ENCODE results near the gene NDUFV2. TPM values are rescaled to one million over a fixed set of nuclear protein-coding genes. Genes with fewer than 3 reads are reported as not detected.

NDUFV2 gene
- total RNA-seq, 3 donors from 2014 or later (not counting 1 experiment from before 2014, with no cell fraction given) = 137 to 188 (median 154) TPM

- DNase-seq = no peak
- Mint-ChIP-seq H3K4me3 (no peak overlapping the region), H3K27me3 (ENCODE audit: low read depth in 2 of 2) (no peaks in the 10 kb centered on the region), H3K27ac (peak overlapping the region in 1 of 2 donors; percentile 43), H3K9me3 (no peaks in the 10 kb centered on the region), H3K4me1 (peaks cover 19 to 24% of the 10 kb centered on the region in 2 donors), H3K36me3 (peaks cover 15% of the 10 kb centered on the region)
- intact Hi-C loops (cut with micrococcal nuclease) = no loop called here
- Histone ChIP-seq H3K4me3 (ENCODE audit: low read length) (no peak overlapping the region), H3K9me3 (ENCODE audit: control insufficient read depth, insufficient read depth, low read length) (no peaks in the 10 kb centered on the region), H3K27ac (ENCODE audit: low read length) (no peak overlapping the region), H3K27me3 (ENCODE audit: control insufficient read depth, insufficient read depth, low read length) (no peaks in the 10 kb centered on the region), H3K36me3 (ENCODE audit: control insufficient read depth, insufficient read depth, low read length) (peaks cover 71% of the 10 kb centered on the region), H3K4me1 (ENCODE audit: control insufficient read depth, insufficient read depth, low read length) (peaks cover 5% of the 10 kb centered on the region)
- no peak for ATAC-seq
- TF ChIP-seq CTCF (IDR thresholded peaks at IDR 0.05) = no peak
- no CpG with 5 or more reads among the region's 2 CpGs for WGBS (ENCODE audit: insufficient coverage)
These were observed 21.0 kb downstream of the NDUFV2 start for GRCh38 chr18:9123520-9123919.

GRCh38 chr18:9124824-9125223 is 22.3 kb downstream of the NDUFV2 start:
- no peak overlapping the region for H3K4me3 Mint-ChIP-seq
- peaks cover 18 to 19% of the 10 kb centered on the region in 2 donors for H3K4me1 Mint-ChIP-seq
- peaks cover 3% of the 10 kb centered on the region for H3K4me1 ChIP-seq (ENCODE audit: control insufficient read depth, insufficient read depth, low read length)
- no peaks in the 10 kb centered on the region for H3K9me3 ChIP-seq (ENCODE audit: control insufficient read depth, insufficient read depth, low read length)
- H3K4me3 ChIP-seq (ENCODE audit: low read length) = no peak overlapping the region
- no peak for TF ChIP-seq CTCF (IDR thresholded peaks at IDR 0.05)
- peak overlapping the region in 1 of 2 donors; percentile 64 for H3K27ac Mint-ChIP-seq
- no peaks in the 10 kb centered on the region for H3K27me3 ChIP-seq (ENCODE audit: control insufficient read depth, insufficient read depth, low read length)
- intact Hi-C loops (cut with micrococcal nuclease) = no loop called here
- H3K27ac ChIP-seq (ENCODE audit: low read length) = no peak overlapping the region
- ATAC-seq (no peak), DNase-seq (no peak)
- H3K36me3 Mint-ChIP-seq = peaks cover 15% of the 10 kb centered on the region
- H3K9me3 Mint-ChIP-seq = no peaks in the 10 kb centered on the region
- WGBS (ENCODE audit: insufficient coverage) = no CpG with 5 or more reads among the region's 1 CpG
- no peaks in the 10 kb centered on the region for H3K27me3 Mint-ChIP-seq (ENCODE audit: low read depth in 2 of 2)
- peaks cover 77% of the 10 kb centered on the region for H3K36me3 ChIP-seq (ENCODE audit: control insufficient read depth, insufficient read depth, low read length)

DNA sequence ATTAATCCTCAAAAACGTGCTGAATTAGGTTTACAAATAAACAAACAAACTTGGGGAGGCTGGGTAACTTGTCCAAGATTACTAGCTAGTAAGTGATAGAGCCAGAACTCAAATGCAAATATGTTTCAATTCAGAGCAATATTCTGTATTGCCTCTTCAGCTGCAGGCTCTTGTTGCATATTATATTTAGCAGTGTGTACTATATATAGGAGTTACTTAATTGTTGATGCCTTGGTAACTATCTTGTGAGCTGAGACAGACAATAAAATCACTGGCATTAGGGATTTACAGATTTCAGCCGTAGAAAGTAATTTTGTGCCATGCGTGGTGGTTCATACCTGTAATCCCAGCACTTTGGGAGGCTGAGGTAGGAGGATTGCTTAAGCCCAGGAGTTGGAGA is 23.8 kb downstream of the NDUFV2 start:
- no peak for TF ChIP-seq CTCF (IDR thresholded peaks at IDR 0.05)
- Mint-ChIP-seq H3K27ac (peak overlapping the region in 1 of 2 donors; percentile 13), H3K4me1 (peaks cover 10 to 15% of the 10 kb centered on the region in 2 donors), H3K27me3 (ENCODE audit: low read depth in 2 of 2) (no peaks in the 10 kb centered on the region), H3K9me3 (no peaks in the 10 kb centered on the region), H3K36me3 (peaks cover 15% of the 10 kb centered on the region), H3K4me3 (no peak overlapping the region)
- Histone ChIP-seq H3K27ac (ENCODE audit: low read length) (no peak overlapping the region), H3K9me3 (ENCODE audit: control insufficient read depth, insufficient read depth, low read length) (no peaks in the 10 kb centered on the region), H3K4me3 (ENCODE audit: low read length) (no peak overlapping the region), H3K36me3 (ENCODE audit: control insufficient read depth, insufficient read depth, low read length) (peaks cover 86% of the 10 kb centered on the region), H3K4me1 (ENCODE audit: control insufficient read depth, insufficient read depth, low read length) (no peaks in the 10 kb centered on the region), H3K27me3 (ENCODE audit: control insufficient read depth, insufficient read depth, low read length) (no peaks in the 10 kb centered on the region)
- WGBS (ENCODE audit: insufficient coverage) = 100% methylated on average over 3 of the region's 3 CpGs
- intact Hi-C loops (cut with micrococcal nuclease) = no loop called here
- DNase-seq = no peak
- no peak for ATAC-seq

GRCh38 chr18:9130195-9130594 is 27.7 kb downstream of the NDUFV2 start:
- no peaks in the 10 kb centered on the region for H3K27me3 ChIP-seq (ENCODE audit: control insufficient read depth, insufficient read depth, low read length)
- H3K4me1 ChIP-seq (ENCODE audit: control insufficient read depth, insufficient read depth, low read length) = peaks cover 3% of the 10 kb centered on the region
- peaks cover 14% of the 10 kb centered on the region for H3K36me3 Mint-ChIP-seq
- no peaks in the 10 kb centered on the region for H3K27me3 Mint-ChIP-seq (ENCODE audit: low read depth in 2 of 2)
- H3K4me3 ChIP-seq (ENCODE audit: low read length) = no peak overlapping the region
- no peak for ATAC-seq
- no peak overlapping the region for H3K4me3 Mint-ChIP-seq
- no peak overlapping the region for H3K27ac ChIP-seq (ENCODE audit: low read length)
- intact Hi-C loops (cut with micrococcal nuclease) = no loop called here
- DNase-seq = no peak
- no CpG with 5 or more reads among the region's 4 CpGs for WGBS (ENCODE audit: insufficient coverage)
- H3K4me1 Mint-ChIP-seq = peaks cover 15 to 21% of the 10 kb centered on the region in 2 donors
- no peak for TF ChIP-seq CTCF (IDR thresholded peaks at IDR 0.05)
- H3K36me3 ChIP-seq (ENCODE audit: control insufficient read depth, insufficient read depth, low read length) = peaks cover 71% of the 10 kb centered on the region
- H3K27ac Mint-ChIP-seq = peak overlapping the region in 1 of 2 donors; percentile 55
- no peaks in the 10 kb centered on the region for H3K9me3 ChIP-seq (ENCODE audit: control insufficient read depth, insufficient read depth, low read length)
- H3K9me3 Mint-ChIP-seq = no peaks in the 10 kb centered on the region

Data from natural killer cell (primary cell).